GM12878 (cell line): ENCODE data around the gene SLC22A3. TPM values are rescaled to one million over a fixed set of nuclear protein-coding genes. Genes with fewer than 3 reads are reported as not detected.

Experiments
- IRF4 ChIP-seq: IDR thresholded peaks from 2 replicates; pipeline ENCODE4 v1.6.1; 2011; ENCODE audit warnings: low read depth, low read length
- MTA3 ChIP-seq: IDR thresholded peaks from 2 replicates; pipeline ENCODE4 v1.6.1; 2012; ENCODE audit warnings: low read length, inconsistent platforms, borderline replicate concordance
- PML ChIP-seq: IDR thresholded peaks from 2 replicates; pipeline ENCODE4 v1.6.1; 2012; ENCODE audit warnings: low read length, inconsistent platforms
- YY1 ChIP-seq: IDR thresholded peaks from 2 replicates; pipeline ENCODE4 v1.6.1; 2011; ENCODE audit warnings: low read depth, mild to moderate bottlenecking, low read length
- polyA plus RNA-seq, 11 experiments: library from polyadenylated mRNA; depleted of rRNA in 4 of 11; unstranded in 6 of 11; stranded (reverse) in 5 of 11; fragments of >200 nt; fragmentation: Nextera tagmentation in 4 of 11; fragmentation: Illumina TruSeq in 1 of 11; extraction: Ambion mirVana in 4 of 11; extraction: Trizol in 1 of 11; gene quantifications; 1 replicate in 1 of 11; 2 replicates in 10 of 11; pipeline versions ENCODE4 v1.2.1 to v1.2.3, GENCODE V29; 2011 to 2016; ENCODE audit warnings: inconsistent platforms in 2 of 11, missing spikeins in 2 of 11, low read depth in 1 of 11
- total RNA-seq, 4 experiments: library from RNA; depleted of rRNA in 3 of 4; stranded (reverse); fragments of >200 nt in 3 of 4; fragmentation: Illumina TruSeq in 1 of 4; extraction: Trizol in 1 of 4; gene quantifications; 2 replicates each; pipeline versions ENCODE4 v1.2.1 to v1.2.3, GENCODE V29; 2013 to 2021
- TF ChIP-seq, protein P1 (sequence below): fragments of 450-650 bp; formaldehyde crosslinking; IDR thresholded peaks from 2 replicates; pipeline ENCODE4 v1.5.0; 2022; ENCODE audit warnings: mild to moderate bottlenecking, missing genetic modification characterization
- TF ChIP-seq, protein P2 (sequence below), 3 experiments: IDR thresholded peaks in 2 of 3; conservative IDR thresholded peaks in 1 of 3; 2 replicates each; pipeline ENCODE4 v1.5.1; 2011; ENCODE audit warnings: low read depth in 3 of 3, low read length in 3 of 3, mild to moderate bottlenecking in 3 of 3, control low read depth in 2 of 3, moderate library complexity in 2 of 3, inconsistent platforms in 1 of 3, mixed read lengths in 1 of 3; ENCODE audit not compliant: control insufficient read depth in 2 of 3, insufficient read depth in 1 of 3; ENCODE audit errors: extremely low read depth in 1 of 3

Gene SLC22A3
- total and polyA plus RNA-seq, 10 of the 15 experiments (the other 5 are each of a cell fraction or from before 2014, with no cell fraction given), result 0.07 to 0.15 TPM; not detected in 8

DNA sequence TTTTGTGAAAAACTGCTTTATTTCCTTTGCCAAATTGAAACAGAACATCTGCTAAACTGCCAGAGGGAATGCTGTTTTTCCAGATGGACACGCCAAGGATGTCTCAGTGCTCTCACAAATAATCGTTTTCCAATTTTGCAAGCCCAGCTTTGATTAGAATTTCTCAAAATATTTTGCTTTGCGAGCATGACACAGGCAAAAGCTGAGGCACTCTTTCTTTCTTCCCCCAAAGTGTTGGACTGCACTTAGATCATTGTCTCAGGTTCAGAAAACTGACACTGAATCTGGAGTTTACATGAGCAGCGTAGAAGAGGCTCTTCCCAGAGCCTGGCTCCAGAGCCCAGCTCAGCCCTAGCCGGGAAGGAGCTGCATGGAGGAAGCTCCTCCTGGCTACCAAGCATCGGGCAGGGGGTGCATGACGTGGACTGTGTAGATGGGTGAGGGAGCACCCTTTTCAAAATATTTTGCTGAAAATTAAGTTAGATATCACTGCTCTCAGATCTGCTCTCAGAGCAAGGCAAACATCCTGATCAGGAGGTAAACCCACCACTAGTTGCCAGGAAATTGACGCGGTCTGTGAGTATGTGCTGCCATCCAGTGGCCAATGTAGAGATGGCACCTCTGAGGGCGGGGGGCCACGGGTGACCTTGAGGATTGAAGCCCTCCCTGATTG, 107.5 kb downstream of the SLC22A3 start (continued):
- TF ChIP-seq, protein P1, sequence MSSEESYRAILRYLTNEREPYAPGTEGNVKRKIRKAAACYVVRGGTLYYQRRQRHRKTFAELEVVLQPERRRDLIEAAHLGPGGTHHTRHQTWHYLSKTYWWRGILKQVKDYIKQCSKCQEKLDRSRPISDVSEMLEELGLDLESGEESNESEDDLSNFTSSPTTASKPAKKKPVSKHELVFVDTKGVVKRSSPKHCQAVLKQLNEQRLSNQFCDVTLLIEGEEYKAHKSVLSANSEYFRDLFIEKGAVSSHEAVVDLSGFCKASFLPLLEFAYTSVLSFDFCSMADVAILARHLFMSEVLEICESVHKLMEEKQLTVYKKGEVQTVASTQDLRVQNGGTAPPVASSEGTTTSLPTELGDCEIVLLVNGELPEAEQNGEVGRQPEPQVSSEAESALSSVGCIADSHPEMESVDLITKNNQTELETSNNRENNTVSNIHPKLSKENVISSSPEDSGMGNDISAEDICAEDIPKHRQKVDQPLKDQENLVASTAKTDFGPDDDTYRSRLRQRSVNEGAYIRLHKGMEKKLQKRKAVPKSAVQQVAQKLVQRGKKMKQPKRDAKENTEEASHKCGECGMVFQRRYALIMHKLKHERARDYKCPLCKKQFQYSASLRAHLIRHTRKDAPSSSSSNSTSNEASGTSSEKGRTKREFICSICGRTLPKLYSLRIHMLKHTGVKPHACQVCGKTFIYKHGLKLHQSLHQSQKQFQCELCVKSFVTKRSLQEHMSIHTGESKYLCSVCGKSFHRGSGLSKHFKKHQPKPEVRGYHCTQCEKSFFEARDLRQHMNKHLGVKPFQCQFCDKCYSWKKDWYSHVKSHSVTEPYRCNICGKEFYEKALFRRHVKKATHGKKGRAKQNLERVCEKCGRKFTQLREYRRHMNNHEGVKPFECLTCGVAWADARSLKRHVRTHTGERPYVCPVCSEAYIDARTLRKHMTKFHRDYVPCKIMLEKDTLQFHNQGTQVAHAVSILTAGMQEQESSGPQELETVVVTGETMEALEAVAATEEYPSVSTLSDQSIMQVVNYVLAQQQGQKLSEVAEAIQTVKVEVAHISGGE (CRISPR knock-in tag), result no peak
- no peak for TF ChIP-seq IRF4
- no peak for TF ChIP-seq MTA3
- peak; percentile 64 for TF ChIP-seq YY1
- TF ChIP-seq, protein P2, sequence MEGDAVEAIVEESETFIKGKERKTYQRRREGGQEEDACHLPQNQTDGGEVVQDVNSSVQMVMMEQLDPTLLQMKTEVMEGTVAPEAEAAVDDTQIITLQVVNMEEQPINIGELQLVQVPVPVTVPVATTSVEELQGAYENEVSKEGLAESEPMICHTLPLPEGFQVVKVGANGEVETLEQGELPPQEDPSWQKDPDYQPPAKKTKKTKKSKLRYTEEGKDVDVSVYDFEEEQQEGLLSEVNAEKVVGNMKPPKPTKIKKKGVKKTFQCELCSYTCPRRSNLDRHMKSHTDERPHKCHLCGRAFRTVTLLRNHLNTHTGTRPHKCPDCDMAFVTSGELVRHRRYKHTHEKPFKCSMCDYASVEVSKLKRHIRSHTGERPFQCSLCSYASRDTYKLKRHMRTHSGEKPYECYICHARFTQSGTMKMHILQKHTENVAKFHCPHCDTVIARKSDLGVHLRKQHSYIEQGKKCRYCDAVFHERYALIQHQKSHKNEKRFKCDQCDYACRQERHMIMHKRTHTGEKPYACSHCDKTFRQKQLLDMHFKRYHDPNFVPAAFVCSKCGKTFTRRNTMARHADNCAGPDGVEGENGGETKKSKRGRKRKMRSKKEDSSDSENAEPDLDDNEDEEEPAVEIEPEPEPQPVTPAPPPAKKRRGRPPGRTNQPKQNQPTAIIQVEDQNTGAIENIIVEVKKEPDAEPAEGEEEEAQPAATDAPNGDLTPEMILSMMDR (IDR thresholded peaks at IDR 0.05 in 2 of 3, conservative IDR thresholded peaks at IDR 0.05 in 1 of 3; ENCODE audit: control insufficient read depth in 2 of 3, extremely low read depth in 1 of 3, insufficient read depth in 1 of 3, low read depth in 3 of 3, low read length in 3 of 3), result peak; percentile 85 to 93 (median 89)
- no peak for TF ChIP-seq PML
